HepG2 (cell line): ENCODE data around the gene HSD3B7. TPM values are rescaled to one million over a fixed set of nuclear protein-coding genes. Genes with fewer than 3 reads are reported as not detected.

Experiments used
- ATM ChIP-seq: fragments of 450-650 bp; IDR thresholded peaks from 2 replicates; pipeline ENCODE4 v1.7.1; 2017; ENCODE audit warnings: mild to moderate bottlenecking, borderline replicate concordance
- EZH2 ChIP-seq: conservative IDR thresholded peaks from 2 replicates; pipeline ENCODE4 v1.6.1; 2012; ENCODE audit warnings: mild to moderate bottlenecking, low read depth, low read length, moderate library complexity
- HNF4A ChIP-seq: sonication (generic); formaldehyde crosslinking; IDR thresholded peaks from 2 replicates; pipeline ENCODE4 v1.4.0; 2020; ENCODE audit warnings: missing genetic modification reagents
- JUNB ChIP-seq: sonication (generic); formaldehyde crosslinking; IDR thresholded peaks from 2 replicates; pipeline ENCODE4 v1.8.0; 2022; ENCODE audit warnings: missing genetic modification reagents, mild to moderate bottlenecking, borderline replicate concordance
- LCORL ChIP-seq, 2 experiments: fragments of 450-650 bp in 1 of 2; sonication (generic) in 1 of 2; formaldehyde crosslinking in 1 of 2; IDR thresholded peaks; 2 replicates each; pipeline versions ENCODE4 v1.5.0 to v1.6.1; 2017 to 2020; ENCODE audit warnings: antibody characterized with exemption in 1 of 2, missing genetic modification reagents in 1 of 2
- MTF1 ChIP-seq: sonication (generic); formaldehyde crosslinking; IDR thresholded peaks from 2 replicates; pipeline ENCODE4 v1.5.0; 2020; ENCODE audit warnings: missing genetic modification reagents
- SP140L ChIP-seq: sonication (generic); formaldehyde crosslinking; IDR thresholded peaks from 2 replicates; pipeline ENCODE4 v1.4.0; 2020; ENCODE audit warnings: missing genetic modification reagents, borderline replicate concordance
- ZBTB38 ChIP-seq: sonication (generic); formaldehyde crosslinking; IDR thresholded peaks from 2 replicates; pipeline ENCODE4 v1.5.1; 2020; ENCODE audit warnings: mild to moderate bottlenecking, missing genetic modification reagents
- ZGPAT ChIP-seq: IDR thresholded peaks from 2 replicates; pipeline ENCODE4 v1.6.1; 2016; ENCODE audit warnings: mild to moderate bottlenecking
- ZNF253 ChIP-seq: sonication (generic); formaldehyde crosslinking; IDR thresholded peaks from 2 replicates; pipeline ENCODE4 v1.8.0; 2022; ENCODE audit warnings: mild to moderate bottlenecking, missing genetic modification reagents, borderline replicate concordance
- ZNF274 ChIP-seq: sonication (generic); formaldehyde crosslinking; IDR thresholded peaks from 2 replicates; pipeline ENCODE4 v1.5.1; 2020; ENCODE audit warnings: mild to moderate bottlenecking, missing genetic modification reagents
- ZNF30 ChIP-seq: sonication (generic); formaldehyde crosslinking; IDR thresholded peaks from 2 replicates; pipeline ENCODE4 v1.5.0; 2020; ENCODE audit warnings: mild to moderate bottlenecking, missing genetic modification reagents
- ZNF768 ChIP-seq: sonication (generic); formaldehyde crosslinking; IDR thresholded peaks from 2 replicates; pipeline ENCODE4 v1.4.0; 2020; ENCODE audit warnings: missing genetic modification reagents
- ZNF770 ChIP-seq: sonication (generic); formaldehyde crosslinking; IDR thresholded peaks from 2 replicates; pipeline ENCODE4 v1.5.0; 2020; ENCODE audit warnings: mild to moderate bottlenecking, missing genetic modification reagents
- ZNF772 ChIP-seq: sonication (generic); formaldehyde crosslinking; IDR thresholded peaks from 2 replicates; pipeline ENCODE4 v1.5.0; 2020; ENCODE audit warnings: mild to moderate bottlenecking, missing genetic modification reagents
- ZSCAN12 ChIP-seq: sonication (generic); formaldehyde crosslinking; IDR thresholded peaks from 2 replicates; pipeline ENCODE4 v1.9.0; 2021; ENCODE audit warnings: mild to moderate bottlenecking, missing genetic modification reagents
- polyA plus RNA-seq, 8 experiments: library from polyadenylated mRNA; depleted of rRNA in 3 of 8; stranded (reverse) in 7 of 8; unstranded in 1 of 8; fragments of >200 nt; fragmentation: Illumina TruSeq in 4 of 8; extraction: Trizol in 4 of 8; gene quantifications; 2 replicates each; pipeline versions ENCODE4 v1.2.1 to v1.2.3, GENCODE V29; 2011 to 2016; ENCODE audit warnings: low read depth in 4 of 8, missing spikeins in 1 of 8, mixed read lengths in 1 of 8; ENCODE audit not compliant: insufficient read depth in 1 of 8
- total RNA-seq, 5 experiments: library from RNA; depleted of rRNA; stranded (reverse); fragments of >200 nt; fragmentation: Illumina TruSeq; extraction: Trizol; gene quantifications; 2 replicates each; pipeline ENCODE4 v1.2.3, GENCODE V29; 2016; ENCODE audit warnings: low read depth in 1 of 5
- TF ChIP-seq, protein P1 (sequence below): fragments of 450-650 bp; IDR thresholded peaks from 2 replicates; pipeline ENCODE4 v1.6.1; 2017; ENCODE audit warnings: mild to moderate bottlenecking
- TF ChIP-seq, protein P2 (sequence below): sonication (generic); formaldehyde crosslinking; IDR thresholded peaks from 2 replicates; pipeline ENCODE4 v1.8.1; 2023; ENCODE audit warnings: mild to moderate bottlenecking, missing genetic modification reagents
- TF ChIP-seq, protein P3 (sequence below): sonication (generic); formaldehyde crosslinking; IDR thresholded peaks from 2 replicates; pipeline ENCODE4 v1.8.1; 2023; ENCODE audit warnings: mild to moderate bottlenecking, inconsistent platforms, moderate library complexity, missing genetic modification reagents, borderline replicate concordance
- TF ChIP-seq, protein P4 (sequence below): IDR thresholded peaks from 2 replicates; pipeline ENCODE4 v1.6.1; 2016; ENCODE audit warnings: control low read depth

HSD3B7 gene
- total and polyA plus RNA-seq, 2 of the 13 experiments (the other 11 are each of a cell fraction or from before 2014, with no cell fraction given) = 32.9 to 69.7 TPM

GRCh38 chr16:30996324-30996984, 11.4 kb downstream of the HSD3B7 start (continued):
- TF ChIP-seq SP140L (no peak), LCORL (IDR thresholded peaks at IDR 0.05) (no peak), LCORL (CRISPR knock-in tag; IDR thresholded peaks at IDR 0.05) (peak; percentile 91), HNF4A (CRISPR knock-in tag) (peak; percentile 96), ZGPAT (peak; percentile 77), JUNB (CRISPR knock-in tag) (0 out of 2 replicates have a peak, but pooled peaks have one; percentile 18), EZH2 (no peak), ZNF274 (peak; percentile 29; the same call in 1 of the 2 replicates), ZBTB38 (CRISPR knock-in tag) (no peak; the same call in 1 of the 2 replicates), ZNF30 (CRISPR knock-in tag) (no peak), ZNF768 (no peak), ZNF772 (0 out of 2 replicates have a peak, but pooled peaks have one; percentile 22), ATM (no peak), MTF1 (CRISPR knock-in tag) (no peak), ZNF770 (CRISPR knock-in tag) (peak; percentile 52; the same call in 1 of the 2 replicates), ZNF253 (CRISPR knock-in tag) (no peak), ZSCAN12 (CRISPR knock-in tag) (no peak)
- TF ChIP-seq, protein P1, sequence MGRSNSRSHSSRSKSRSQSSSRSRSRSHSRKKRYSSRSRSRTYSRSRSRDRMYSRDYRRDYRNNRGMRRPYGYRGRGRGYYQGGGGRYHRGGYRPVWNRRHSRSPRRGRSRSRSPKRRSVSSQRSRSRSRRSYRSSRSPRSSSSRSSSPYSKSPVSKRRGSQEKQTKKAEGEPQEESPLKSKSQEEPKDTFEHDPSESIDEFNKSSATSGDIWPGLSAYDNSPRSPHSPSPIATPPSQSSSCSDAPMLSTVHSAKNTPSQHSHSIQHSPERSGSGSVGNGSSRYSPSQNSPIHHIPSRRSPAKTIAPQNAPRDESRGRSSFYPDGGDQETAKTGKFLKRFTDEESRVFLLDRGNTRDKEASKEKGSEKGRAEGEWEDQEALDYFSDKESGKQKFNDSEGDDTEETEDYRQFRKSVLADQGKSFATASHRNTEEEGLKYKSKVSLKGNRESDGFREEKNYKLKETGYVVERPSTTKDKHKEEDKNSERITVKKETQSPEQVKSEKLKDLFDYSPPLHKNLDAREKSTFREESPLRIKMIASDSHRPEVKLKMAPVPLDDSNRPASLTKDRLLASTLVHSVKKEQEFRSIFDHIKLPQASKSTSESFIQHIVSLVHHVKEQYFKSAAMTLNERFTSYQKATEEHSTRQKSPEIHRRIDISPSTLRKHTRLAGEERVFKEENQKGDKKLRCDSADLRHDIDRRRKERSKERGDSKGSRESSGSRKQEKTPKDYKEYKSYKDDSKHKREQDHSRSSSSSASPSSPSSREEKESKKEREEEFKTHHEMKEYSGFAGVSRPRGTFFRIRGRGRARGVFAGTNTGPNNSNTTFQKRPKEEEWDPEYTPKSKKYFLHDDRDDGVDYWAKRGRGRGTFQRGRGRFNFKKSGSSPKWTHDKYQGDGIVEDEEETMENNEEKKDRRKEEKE = no peak
- TF ChIP-seq, protein P2, sequence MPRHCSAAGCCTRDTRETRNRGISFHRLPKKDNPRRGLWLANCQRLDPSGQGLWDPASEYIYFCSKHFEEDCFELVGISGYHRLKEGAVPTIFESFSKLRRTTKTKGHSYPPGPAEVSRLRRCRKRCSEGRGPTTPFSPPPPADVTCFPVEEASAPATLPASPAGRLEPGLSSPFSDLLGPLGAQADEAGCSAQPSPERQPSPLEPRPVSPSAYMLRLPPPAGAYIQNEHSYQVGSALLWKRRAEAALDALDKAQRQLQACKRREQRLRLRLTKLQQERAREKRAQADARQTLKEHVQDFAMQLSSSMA (CRISPR knock-in tag) = no peak
- TF ChIP-seq, protein P3, sequence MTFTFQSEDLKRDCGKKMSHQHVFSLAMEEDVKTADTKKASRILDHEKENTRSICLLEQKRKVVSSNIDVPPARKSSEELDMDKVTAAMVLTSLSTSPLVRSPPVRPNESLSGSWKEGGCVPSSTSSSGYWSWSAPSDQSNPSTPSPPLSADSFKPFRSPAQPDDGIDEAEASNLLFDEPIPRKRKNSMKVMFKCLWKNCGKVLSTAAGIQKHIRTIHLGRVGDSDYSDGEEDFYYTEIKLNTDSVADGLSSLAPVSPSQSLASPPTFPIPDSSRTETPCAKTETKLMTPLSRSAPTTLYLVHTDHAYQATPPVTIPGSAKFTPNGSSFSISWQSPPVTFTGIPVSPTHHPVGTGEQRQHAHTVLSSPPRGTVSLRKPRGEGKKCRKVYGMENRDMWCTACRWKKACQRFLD (CRISPR knock-in tag) = no peak
- TF ChIP-seq, protein P4, sequence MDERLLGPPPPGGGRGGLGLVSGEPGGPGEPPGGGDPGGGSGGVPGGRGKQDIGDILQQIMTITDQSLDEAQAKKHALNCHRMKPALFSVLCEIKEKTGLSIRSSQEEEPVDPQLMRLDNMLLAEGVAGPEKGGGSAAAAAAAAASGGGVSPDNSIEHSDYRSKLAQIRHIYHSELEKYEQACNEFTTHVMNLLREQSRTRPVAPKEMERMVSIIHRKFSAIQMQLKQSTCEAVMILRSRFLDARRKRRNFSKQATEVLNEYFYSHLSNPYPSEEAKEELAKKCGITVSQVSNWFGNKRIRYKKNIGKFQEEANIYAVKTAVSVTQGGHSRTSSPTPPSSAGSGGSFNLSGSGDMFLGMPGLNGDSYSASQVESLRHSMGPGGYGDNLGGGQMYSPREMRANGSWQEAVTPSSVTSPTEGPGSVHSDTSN = no peak
